GM21786 (cell line): ENCODE data around the gene CNTNAP2.
"Not testable (repeated sequence)": the region's sequence is repeated elsewhere in the genome, so short reads cannot be mapped to it uniquely, and the experiment has no call there.

ENCODE experiments used
- ATAC-seq: cut with Tn5 transposase; IDR thresholded peaks from one replicate; pipeline ENCODE4 v1.9.1; 2021; ENCODE audit not compliant: unreplicated experiment

The CNTNAP2 gene

GRCh38 chr7:148395990-148396716, 2279.6 kb downstream of the CNTNAP2 start:
- no peak for ATAC-seq

GRCh38 chr7:148397056-148397455, 2280.5 kb downstream of the CNTNAP2 start:
- ATAC-seq: no peak

GRCh38 chr7:148397551-148397950, 2280.9 kb downstream of the CNTNAP2 start:
- no peak for ATAC-seq

GRCh38 chr7:148397985-148398384, 2281.4 kb downstream of the CNTNAP2 start:
- ATAC-seq: no peak

GRCh38 chr7:148398844-148399365, 2282.3 kb downstream of the CNTNAP2 start:
- peak; percentile 75 for ATAC-seq

- no peak for ATAC-seq
Observed at GRCh38 chr7:148400101-148400500, 2283.5 kb downstream of the CNTNAP2 start.

GRCh38 chr7:148402159-148402558, 2285.6 kb downstream of the CNTNAP2 start:
- no peak for ATAC-seq

- ATAC-seq: no peak
Observed at GRCh38 chr7:148403466-148403993, 2286.9 kb downstream of the CNTNAP2 start.

GRCh38 chr7:148408307-148408706, 2291.7 kb downstream of the CNTNAP2 start:
- no peak for ATAC-seq

GRCh38 chr7:148410905-148411304, 2294.3 kb downstream of the CNTNAP2 start:
- no peak for ATAC-seq

- no peak for ATAC-seq
Observed at GRCh38 chr7:148412691-148413090, 2296.1 kb downstream of the CNTNAP2 start.

GRCh38 chr7:148419856-148420832, 2303.5 kb downstream of the CNTNAP2 start:
- peak; percentile 78 for ATAC-seq

- no peak for ATAC-seq
Observed at GRCh38 chr7:148422030-148422429, 2305.4 kb downstream of the CNTNAP2 start.

- ATAC-seq: not testable (repeated sequence)
Observed at GRCh38 chr7:148426393-148426792, 2309.8 kb downstream of the CNTNAP2 start.

- ATAC-seq: not testable (repeated sequence)
Observed at GRCh38 chr7:148430690-148431089, 2314.1 kb downstream of the CNTNAP2 start.

- ATAC-seq: no peak
Observed at GRCh38 chr7:148433521-148434180, 2317.1 kb downstream of the CNTNAP2 start.

- ATAC-seq: no peak
Observed at GRCh38 chr7:148434181-148434757, 2317.7 kb downstream of the CNTNAP2 start.

GRCh38 chr7:148434887-148435286, 2318.3 kb downstream of the CNTNAP2 start:
- ATAC-seq: no peak

- no peak for ATAC-seq
Observed at GRCh38 chr7:148435715-148436114, 2319.1 kb downstream of the CNTNAP2 start.

- ATAC-seq: no peak
Observed at GRCh38 chr7:148436135-148436534, 2319.5 kb downstream of the CNTNAP2 start.
